Measurements from ENCODE around the gene PNLIPRP2.
A peak's percentile ranks its signal among the peaks of the same experiment; 100 is the strongest.

The PNLIPRP2 gene

DNA sequence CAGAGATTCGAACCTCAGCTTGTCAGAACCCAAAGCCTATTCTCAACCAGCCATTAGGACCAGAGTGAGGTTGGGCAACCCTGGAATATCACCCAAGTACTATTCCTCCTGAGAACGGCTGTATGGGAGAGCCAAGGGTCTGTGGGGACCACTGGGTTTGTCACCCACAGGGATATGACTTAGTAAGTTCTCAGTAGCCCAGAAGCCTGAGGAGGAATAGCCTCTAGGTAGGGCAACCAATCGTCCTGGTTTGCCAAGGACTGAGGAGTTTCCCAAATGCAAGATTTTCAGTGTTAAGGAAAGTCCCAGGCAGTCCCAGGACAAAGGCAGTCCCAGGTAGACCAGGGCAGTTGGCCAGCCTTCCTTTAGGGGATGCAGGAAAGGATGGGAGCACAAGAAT is 46.7 kb downstream of the PNLIPRP2 start:
- H3K27me3 ChIP-seq (ENCODE audit: control insufficient read depth, insufficient read depth, low read length) = no peaks in the 10 kb centered on the region
- no peak for DNase-seq (ENCODE audit: low read depth, low spot score)
- WGBS (ENCODE audit: insufficient coverage, insufficient read length) = no CpG with 5 or more reads among the region's 3 CpGs
- peaks cover 7% of the 10 kb centered on the region for H3K36me3 ChIP-seq (ENCODE audit: control insufficient read depth, insufficient read depth, low read length)
- no peak overlapping the region for H3K4me3 ChIP-seq (ENCODE audit: low read length)
- no peaks in the 10 kb centered on the region for H3K9me3 ChIP-seq (ENCODE audit: control insufficient read depth, insufficient read depth, low read length)
- peaks cover 12% of the 10 kb centered on the region for H3K4me1 ChIP-seq (ENCODE audit: control insufficient read depth, insufficient read depth, low read length)
- H3K27ac ChIP-seq (ENCODE audit: low read length) = no peak overlapping the region

DNA sequence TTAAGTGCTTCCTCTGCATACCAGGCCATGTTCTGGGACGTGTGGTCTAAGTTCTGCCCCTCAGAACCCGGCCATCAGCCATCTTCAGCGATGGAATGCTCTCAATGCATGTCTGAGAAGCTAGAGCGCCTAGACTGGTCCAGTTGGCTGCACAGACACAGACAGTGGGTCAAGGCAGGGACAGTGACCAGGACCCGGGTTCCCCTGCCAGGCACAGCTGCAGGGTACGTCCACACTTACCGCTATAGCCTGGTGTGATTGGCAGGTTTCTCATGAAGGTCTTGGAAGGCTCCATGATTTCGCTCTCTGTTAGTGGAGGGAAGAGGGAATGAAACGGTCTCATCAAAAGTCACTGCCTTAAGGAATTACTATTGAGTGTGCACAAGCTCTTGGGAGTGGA is 47.3 kb downstream of the PNLIPRP2 start:
- no CpG with 5 or more reads among the region's 9 CpGs for WGBS (ENCODE audit: insufficient coverage, insufficient read length)
- no peak overlapping the region for H3K4me3 ChIP-seq (ENCODE audit: low read length)
- H3K4me1 ChIP-seq (ENCODE audit: control insufficient read depth, insufficient read depth, low read length) = peaks cover 12% of the 10 kb centered on the region

GRCh38 chr10:116668446-116668845 is 47.7 kb downstream of the PNLIPRP2 start:
- Histone ChIP-seq H3K27ac (ENCODE audit: low read length) (no peak overlapping the region), H3K9me3 (ENCODE audit: control insufficient read depth, insufficient read depth, low read length) (no peaks in the 10 kb centered on the region), H3K27me3 (ENCODE audit: control insufficient read depth, insufficient read depth, low read length) (no peaks in the 10 kb centered on the region), H3K36me3 (ENCODE audit: control insufficient read depth, insufficient read depth, low read length) (peaks cover 6% of the 10 kb centered on the region), H3K4me3 (ENCODE audit: low read length) (no peak overlapping the region), H3K4me1 (ENCODE audit: control insufficient read depth, insufficient read depth, low read length) (peaks cover 12% of the 10 kb centered on the region)
- DNase-seq (ENCODE audit: low read depth, low spot score) = no peak
- no CpG with 5 or more reads among the region's 2 CpGs for WGBS (ENCODE audit: insufficient coverage, insufficient read length)

More for the DNA sequence above, 47.3 kb downstream of the PNLIPRP2 start:
- no peaks in the 10 kb centered on the region for H3K9me3 ChIP-seq (ENCODE audit: control insufficient read depth, insufficient read depth, low read length)
- H3K27me3 ChIP-seq (ENCODE audit: control insufficient read depth, insufficient read depth, low read length) = no peaks in the 10 kb centered on the region
- no peak overlapping the region for H3K27ac ChIP-seq (ENCODE audit: low read length)
- no peak for DNase-seq (ENCODE audit: low read depth, low spot score)
- H3K36me3 ChIP-seq (ENCODE audit: control insufficient read depth, insufficient read depth, low read length) = peaks cover 6% of the 10 kb centered on the region

GRCh38 chr10:116669080-116669479 is 48.3 kb downstream of the PNLIPRP2 start:
- no CpG with 5 or more reads among the region's 5 CpGs for WGBS (ENCODE audit: insufficient coverage, insufficient read length)
- no peak for DNase-seq (ENCODE audit: low read depth, low spot score)
- H3K27ac ChIP-seq (ENCODE audit: low read length) = no peak overlapping the region
- H3K4me3 ChIP-seq (ENCODE audit: low read length) = no peak overlapping the region
- H3K9me3 ChIP-seq (ENCODE audit: control insufficient read depth, insufficient read depth, low read length) = no peaks in the 10 kb centered on the region
- peaks cover 12% of the 10 kb centered on the region for H3K4me1 ChIP-seq (ENCODE audit: control insufficient read depth, insufficient read depth, low read length)
- H3K36me3 ChIP-seq (ENCODE audit: control insufficient read depth, insufficient read depth, low read length) = peaks cover 6% of the 10 kb centered on the region
- H3K27me3 ChIP-seq (ENCODE audit: control insufficient read depth, insufficient read depth, low read length) = no peaks in the 10 kb centered on the region

GRCh38 chr10:116669832-116670644 is 49.3 kb downstream of the PNLIPRP2 start:
- H3K36me3 ChIP-seq (ENCODE audit: control insufficient read depth, insufficient read depth, low read length) = no peaks in the 10 kb centered on the region; the same call in 1 of the 2 replicates
- no peaks in the 10 kb centered on the region for H3K9me3 ChIP-seq (ENCODE audit: control insufficient read depth, insufficient read depth, low read length)
- no peak for DNase-seq (ENCODE audit: low read depth, low spot score)
- peaks cover 12% of the 10 kb centered on the region for H3K4me1 ChIP-seq (ENCODE audit: control insufficient read depth, insufficient read depth, low read length)
- WGBS (ENCODE audit: insufficient coverage, insufficient read length) = no CpG with 5 or more reads among the region's 41 CpGs
- no peak overlapping the region for H3K27ac ChIP-seq (ENCODE audit: low read length)
- H3K4me3 ChIP-seq (ENCODE audit: low read length) = peak overlapping the region; percentile 76; the same call in 1 of the 2 replicates
- H3K27me3 ChIP-seq (ENCODE audit: control insufficient read depth, insufficient read depth, low read length) = no peaks in the 10 kb centered on the region

DNA sequence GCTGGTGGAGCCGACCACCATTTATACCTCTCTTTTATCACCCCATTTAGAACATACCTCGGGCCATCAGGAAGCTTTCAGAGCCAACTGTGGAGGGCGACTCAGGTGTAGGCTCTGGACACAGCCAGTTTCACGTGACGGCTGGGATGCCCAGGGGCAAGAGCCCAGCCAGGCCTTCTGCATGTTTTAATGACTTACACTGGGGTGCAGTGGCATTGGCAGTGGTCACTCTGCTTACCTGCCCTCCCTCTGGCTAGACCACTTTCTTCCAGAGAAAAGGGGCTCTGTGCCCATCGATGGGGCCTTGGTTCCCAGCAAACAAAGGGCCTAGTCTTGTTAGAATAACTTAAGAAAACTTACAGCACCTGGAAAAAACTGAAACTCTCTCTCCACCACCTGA is 50.0 kb downstream of the PNLIPRP2 start:
- Histone ChIP-seq H3K9me3 (ENCODE audit: control insufficient read depth, insufficient read depth, low read length) (no peaks in the 10 kb centered on the region), H3K4me3 (ENCODE audit: low read length) (no peak overlapping the region), H3K36me3 (ENCODE audit: control insufficient read depth, insufficient read depth, low read length) (no peaks in the 10 kb centered on the region; the same call in 1 of the 2 replicates), H3K27me3 (ENCODE audit: control insufficient read depth, insufficient read depth, low read length) (no peaks in the 10 kb centered on the region), H3K27ac (ENCODE audit: low read length) (no peak overlapping the region), H3K4me1 (ENCODE audit: control insufficient read depth, insufficient read depth, low read length) (peaks cover 12% of the 10 kb centered on the region)
- no CpG with 5 or more reads among the region's 6 CpGs for WGBS (ENCODE audit: insufficient coverage, insufficient read length)
- no peak for DNase-seq (ENCODE audit: low read depth, low spot score)

- no peak for DNase-seq (ENCODE audit: low read depth, low spot score)
These were observed 50.6 kb downstream of the PNLIPRP2 start for GRCh38 chr10:116671274-116671926.

DNA sequence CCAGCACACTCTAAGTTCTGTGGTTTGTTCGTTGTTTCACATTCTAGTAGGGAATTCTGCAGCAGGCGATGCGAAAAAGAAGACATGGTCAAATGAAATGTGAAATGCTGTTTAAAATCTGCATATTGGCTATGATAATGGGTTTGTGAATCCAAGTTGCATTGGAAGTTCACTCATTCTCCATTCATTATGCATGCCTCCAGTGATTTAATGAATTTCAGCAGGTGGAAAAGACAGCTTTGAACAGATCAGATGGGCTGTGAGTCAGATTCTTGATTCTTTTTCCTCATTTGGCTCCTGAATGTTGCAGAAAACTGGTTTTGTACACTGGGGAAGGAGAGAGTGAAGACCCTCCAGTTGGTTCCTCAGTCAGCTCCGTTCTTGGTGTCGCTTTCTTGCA is 52.1 kb downstream of the PNLIPRP2 start:
- no peaks in the 10 kb centered on the region; the same call in 1 of the 2 replicates for H3K36me3 ChIP-seq (ENCODE audit: control insufficient read depth, insufficient read depth, low read length)

More at GRCh38 chr10:116671274-116671926, 50.6 kb downstream of the PNLIPRP2 start:
- peaks cover 16% of the 10 kb centered on the region for H3K4me1 ChIP-seq (ENCODE audit: control insufficient read depth, insufficient read depth, low read length)
- no peaks in the 10 kb centered on the region; the same call in 1 of the 2 replicates for H3K36me3 ChIP-seq (ENCODE audit: control insufficient read depth, insufficient read depth, low read length)
- no CpG with 5 or more reads among the region's 5 CpGs for WGBS (ENCODE audit: insufficient coverage, insufficient read length)
- no peaks in the 10 kb centered on the region for H3K27me3 ChIP-seq (ENCODE audit: control insufficient read depth, insufficient read depth, low read length)
- H3K9me3 ChIP-seq (ENCODE audit: control insufficient read depth, insufficient read depth, low read length) = no peaks in the 10 kb centered on the region
- H3K27ac ChIP-seq (ENCODE audit: low read length) = no peak overlapping the region
- no peak overlapping the region for H3K4me3 ChIP-seq (ENCODE audit: low read length)

GRCh38 chr10:116673866-116674265 is 53.1 kb downstream of the PNLIPRP2 start:
- no CpG with 5 or more reads among the region's 2 CpGs for WGBS (ENCODE audit: insufficient coverage, insufficient read length)
- DNase-seq (ENCODE audit: low read depth, low spot score) = no peak
- H3K4me1 ChIP-seq (ENCODE audit: control insufficient read depth, insufficient read depth, low read length) = peaks cover 16% of the 10 kb centered on the region
- no peak overlapping the region for H3K27ac ChIP-seq (ENCODE audit: low read length)
- H3K9me3 ChIP-seq (ENCODE audit: control insufficient read depth, insufficient read depth, low read length) = no peaks in the 10 kb centered on the region
- H3K27me3 ChIP-seq (ENCODE audit: control insufficient read depth, insufficient read depth, low read length) = no peaks in the 10 kb centered on the region
- H3K36me3 ChIP-seq (ENCODE audit: control insufficient read depth, insufficient read depth, low read length) = no peaks in the 10 kb centered on the region
- H3K4me3 ChIP-seq (ENCODE audit: low read length) = no peak overlapping the region

More for the DNA sequence above, 52.1 kb downstream of the PNLIPRP2 start:
- WGBS (ENCODE audit: insufficient coverage, insufficient read length) = no CpG with 5 or more reads among the region's 5 CpGs
- H3K27me3 ChIP-seq (ENCODE audit: control insufficient read depth, insufficient read depth, low read length) = no peaks in the 10 kb centered on the region
- no peak overlapping the region for H3K27ac ChIP-seq (ENCODE audit: low read length)
- H3K9me3 ChIP-seq (ENCODE audit: control insufficient read depth, insufficient read depth, low read length) = no peaks in the 10 kb centered on the region
- peaks cover 16% of the 10 kb centered on the region for H3K4me1 ChIP-seq (ENCODE audit: control insufficient read depth, insufficient read depth, low read length)
- DNase-seq (ENCODE audit: low read depth, low spot score) = no peak
- H3K4me3 ChIP-seq (ENCODE audit: low read length) = no peak overlapping the region

- Histone ChIP-seq H3K9me3 (ENCODE audit: control insufficient read depth, insufficient read depth, low read length) (no peaks in the 10 kb centered on the region), H3K4me1 (ENCODE audit: control insufficient read depth, insufficient read depth, low read length) (peaks cover 13% of the 10 kb centered on the region), H3K27ac (ENCODE audit: low read length) (no peak overlapping the region), H3K4me3 (ENCODE audit: low read length) (no peak overlapping the region), H3K36me3 (ENCODE audit: control insufficient read depth, insufficient read depth, low read length) (no peaks in the 10 kb centered on the region), H3K27me3 (ENCODE audit: control insufficient read depth, insufficient read depth, low read length) (no peaks in the 10 kb centered on the region)
- no peak for DNase-seq (ENCODE audit: low read depth, low spot score)
- no CpG with 5 or more reads among the region's 32 CpGs for WGBS (ENCODE audit: insufficient coverage, insufficient read length)
These were observed 54.2 kb downstream of the PNLIPRP2 start for GRCh38 chr10:116674901-116675423.

Measured in iPS DF 6.9 (cell line).